Sigmoid colon (tissue), 7 donors: ENCODE results near the gene BDH2. TPM values are rescaled to one million over a fixed set of nuclear protein-coding genes. Genes with fewer than 3 reads are reported as not detected.

Experiments used
- DNase-seq: peaks from one replicate; pipeline ENCODE4 v3.0.0-alpha.2; 2019
- H3K27ac ChIP-seq, 4 donors: fragments of 200-600 bp; sonication (generic); one replicate each; pipeline ENCODE4 v1.5.1; 2016 to 2019; ENCODE audit warnings: mild to moderate bottlenecking in 1 of 4
- H3K27me3 ChIP-seq, 3 donors: fragments of 200-600 bp; sonication (generic); one replicate each; pipeline ENCODE4 v1.5.1; 2019; ENCODE audit warnings: mild to moderate bottlenecking in 1 of 3
- H3K36me3 ChIP-seq, 4 donors: fragments of 200-600 bp; sonication (generic); one replicate each; pipeline ENCODE4 v1.5.1; 2016 to 2019
- H3K4me1 ChIP-seq, 4 donors: fragments of 200-600 bp; sonication (generic); one replicate each; pipeline ENCODE4 v1.5.1; 2017 to 2019
- H3K4me3 ChIP-seq, 4 donors: fragments of 200-600 bp; sonication (generic); one replicate each; pipeline ENCODE4 v1.5.1; 2017 to 2019; ENCODE audit warnings: mild to moderate bottlenecking in 2 of 4, moderate library complexity in 1 of 4
- H3K9me3 ChIP-seq, 4 donors: fragments of 200-600 bp in 3 of 4; sonication (generic) in 3 of 4; one replicate each; pipeline versions ENCODE4 v1.5.1 to v1.6.1; 2013 to 2019
- CTCF ChIP-seq, 4 experiments: fragments of 450-650 bp in 3 of 4; fragments of 200-600 bp in 1 of 4; IDR thresholded peaks; one replicate each; pipeline ENCODE4 v1.5.1; 2016 to 2019; ENCODE audit warnings: antibody characterized with exemption in 4 of 4, mild to moderate bottlenecking in 3 of 4, moderate library complexity in 2 of 4
- EP300 ChIP-seq, 4 donors: sonication (generic); formaldehyde crosslinking; IDR thresholded peaks; one replicate each; pipeline ENCODE4 v1.6.1; 2017; ENCODE audit warnings: antibody characterized with exemption in 4 of 4
- POLR2A ChIP-seq, 2 donors: fragments of 450-650 bp; IDR thresholded peaks; one replicate each; pipeline ENCODE4 v1.6.1; 2016; ENCODE audit warnings: antibody characterized with exemption in 2 of 2, mild to moderate bottlenecking in 2 of 2, moderate library complexity in 2 of 2
- POLR2AphosphoS5 ChIP-seq, 4 donors: sonication (generic); formaldehyde crosslinking; IDR thresholded peaks; one replicate each; pipeline ENCODE4 v1.6.1; 2017; ENCODE audit warnings: antibody characterized with exemption in 4 of 4
- WGBS, 2 donors: extraction: QIAGEN DNeasy Blood & Tissue Kit; methylation state at CpG; one replicate each; pipeline ENCODE4 v1.1.7; 2013; 5-methylcytosine and 5-hydroxymethylcytosine counted together
- intact Hi-C: fragments of 100-400 bp; cut with DNase I; formaldehyde crosslinking; loops from one replicate; pipeline ENCODE4 v1.15.1; 2023
- polyA plus RNA-seq, 3 donors: library from polyadenylated mRNA; stranded (reverse); fragments of 200-250 nt; gene quantifications; one replicate each; pipeline ENCODE4 v1.2.3, GENCODE V29; 2013
- total RNA-seq, 4 donors: library from RNA; depleted of rRNA; stranded (reverse); fragments of >200 nt; gene quantifications; one replicate each; pipeline ENCODE4 v1.1.0, GENCODE V29; 2016
- donor health status: healthy with polysubstance abuse.
- donor health status: Bipolar disorder and iron deficiency.
- donor health status: healthy.

Gene BDH2
- total and polyA plus RNA-seq, 7 donors = 31.7 to 62.7 (median 50.7) TPM

GRCh38 chr4:103079621-103080020 lies 20.0 kb downstream of the BDH2 start:
- H3K27ac ChIP-seq = no peak overlapping the region
- H3K4me1 ChIP-seq = peaks cover 0 to 16% (median 8%) of the 10 kb centered on the region in 4 donors
- no peaks in the 10 kb centered on the region for H3K27me3 ChIP-seq
- H3K4me3 ChIP-seq = no peak overlapping the region
- WGBS, 2 donors = 93 to 100% methylated on average over 1 of the region's 1 CpG
- H3K9me3 ChIP-seq = no peaks in the 10 kb centered on the region
- TF ChIP-seq EP300 (IDR thresholded peaks at IDR 0.05) (no peak), POLR2A (IDR thresholded peaks at IDR 0.05) (no peak), POLR2AphosphoS5 (IDR thresholded peaks at IDR 0.05) (no peak), CTCF (IDR thresholded peaks at IDR 0.05) (no peak)
- no peak for DNase-seq
- peaks cover 0 to 42% (median 6%) of the 10 kb centered on the region in 4 donors for H3K36me3 ChIP-seq
- intact Hi-C loops = loop anchor here (5.0 to 10.0 kb wide), 2 partner anchors 57 to 215 kb away; partner anchors contain the start of gene CISD2

GRCh38 chr4:103076747-103077347 lies 22.8 kb downstream of the BDH2 start, which contains the start of gene SLC9B2:
SLC9B2 (minus strand) TSS chr4:103076761; CDS start chr4:103067550, 9,211 bp downstream.
- intact Hi-C loops = loop anchor here (2.0 to 10.0 kb wide), 3 partner anchors 22 to 212 kb away; partner anchors contain the start of genes BDH2 and CISD2
- WGBS, 2 donors = 20 to 22% methylated on average over 21 of the region's 21 CpGs
- no peaks in the 10 kb centered on the region for H3K9me3 ChIP-seq
- no peaks in the 10 kb centered on the region for H3K27me3 ChIP-seq
- peaks cover 0 to 16% (median 8%) of the 10 kb centered on the region in 4 donors for H3K4me1 ChIP-seq
- peaks cover 0 to 20% (median 6%) of the 10 kb centered on the region in 4 donors for H3K36me3 ChIP-seq
- H3K4me3 ChIP-seq = peak within 1 kb of the TSS; percentile 60 to 84 (median 64)
- peak within 1 kb of the TSS; percentile 84 to 95 (median 88) for H3K27ac ChIP-seq
- TF ChIP-seq EP300 (IDR thresholded peaks at IDR 0.05) (no peak), CTCF (IDR thresholded peaks at IDR 0.05) (no peak), POLR2AphosphoS5 (IDR thresholded peaks at IDR 0.05) (no peak), POLR2A (IDR thresholded peaks at IDR 0.05) (no peak)
- DNase-seq = no peak

- H3K4me1 ChIP-seq = peaks cover 0 to 16% (median 8%) of the 10 kb centered on the region in 4 donors
- TF ChIP-seq POLR2AphosphoS5 (IDR thresholded peaks at IDR 0.05) = peak in 3 of 4 donors; percentile 41 to 62 (median 46)
- no peak for TF ChIP-seq POLR2A (IDR thresholded peaks at IDR 0.05)
- no peak for TF ChIP-seq EP300 (IDR thresholded peaks at IDR 0.05)
- H3K27me3 ChIP-seq = no peaks in the 10 kb centered on the region
- peak overlapping the region; percentile 84 to 95 (median 88) for H3K27ac ChIP-seq
- intact Hi-C loops = loop anchor here (2.0 to 10.0 kb wide), 3 partner anchors 23 to 211 kb away; partner anchors contain the start of genes BDH2 and CISD2
- 0% methylated on average over 82 of the region's 82 CpGs for WGBS, 2 donors
- H3K36me3 ChIP-seq = peaks cover 0 to 13% (median 4%) of the 10 kb centered on the region in 4 donors
- no peaks in the 10 kb centered on the region for H3K9me3 ChIP-seq
- peak; percentile 86 for DNase-seq
- peak overlapping the region; percentile 60 to 84 (median 64) for H3K4me3 ChIP-seq
These were observed 23.5 kb downstream of the BDH2 start for GRCh38 chr4:103075894-103076746.

- H3K9me3 ChIP-seq = no peaks in the 10 kb centered on the region
- peak overlapping the region; percentile 84 to 95 (median 88) for H3K27ac ChIP-seq
- H3K36me3 ChIP-seq = peaks cover 0 to 6% (median under 1%) of the 10 kb centered on the region in 4 donors
- DNase-seq = no peak
- no peaks in the 10 kb centered on the region for H3K27me3 ChIP-seq
- peaks cover 0 to 16% (median 8%) of the 10 kb centered on the region in 4 donors for H3K4me1 ChIP-seq
- 27 to 33% methylated on average over 4 of the region's 4 CpGs for WGBS, 2 donors
- intact Hi-C loops = loop anchor here (5.0 to 10.0 kb wide), 2 partner anchors 53 to 211 kb away; partner anchors contain the start of gene CISD2
- TF ChIP-seq CTCF (IDR thresholded peaks at IDR 0.05) (no peak), EP300 (IDR thresholded peaks at IDR 0.05) (no peak), POLR2A (IDR thresholded peaks at IDR 0.05) (no peak), POLR2AphosphoS5 (IDR thresholded peaks at IDR 0.05) (no peak)
- peak overlapping the region; percentile 60 to 84 (median 64) for H3K4me3 ChIP-seq
These were observed 24.2 kb downstream of the BDH2 start for GRCh38 chr4:103075435-103075893.
